Spleen (tissue), 7 donors: Measurements from ENCODE around the gene AHCYL2.

ENCODE experiments used
- POLR2A ChIP-seq, 3 donors: fragments of 450-650 bp; IDR thresholded peaks; one replicate each; pipeline ENCODE4 v1.5.1; 2017; ENCODE audit warnings: antibody characterized with exemption in 3 of 3, mild to moderate bottlenecking in 1 of 3
- POLR2AphosphoS5 ChIP-seq, 3 donors: sonication (generic); formaldehyde crosslinking; IDR thresholded peaks; one replicate each; pipeline ENCODE4 v1.5.1; 2017; ENCODE audit warnings: antibody characterized with exemption in 3 of 3
- TF ChIP-seq, protein P1 (sequence below), 11 experiments: fragments of 200-600 bp in 7 of 11; fragments of 450-650 bp in 4 of 11; sonication (generic) in 4 of 11; IDR thresholded peaks in 8 of 11; conservative IDR thresholded peaks in 3 of 11; 1 replicate in 7 of 11; 2 replicates in 4 of 11; pipeline versions ENCODE4 v1.4.0 to v1.8.0; 2016 to 2021; ENCODE audit warnings: antibody characterized with exemption in 11 of 11, inconsistent platforms in 4 of 11, mild to moderate bottlenecking in 1 of 11
- donor health status: DM: no; HTN: no; CAD: no; lungs with moderate emphysema.
- donor health status: DM: no; HTN: no; CAD: no.
- donor health status: DM: no; HTN: no; CAD: no.

DNA sequence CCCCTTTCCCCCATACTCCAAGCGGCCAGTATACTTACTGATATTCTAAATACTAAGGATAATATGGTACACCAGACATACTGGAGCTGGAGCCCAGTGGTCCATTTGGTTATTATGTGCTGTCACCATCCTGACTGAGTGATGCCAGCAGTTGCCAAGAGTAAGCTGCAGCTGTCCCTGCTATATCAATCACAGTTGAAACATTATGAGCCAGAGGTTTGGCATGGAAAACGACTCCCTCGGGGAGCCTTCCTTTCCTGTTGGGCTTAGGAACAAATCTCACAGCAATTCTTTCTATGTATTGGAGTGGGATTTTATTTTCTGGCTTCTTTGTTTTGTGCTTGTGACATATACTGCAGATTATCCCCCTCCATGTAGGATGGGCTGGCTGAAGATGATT is 242.0 kb downstream of the AHCYL2 start:
- TF ChIP-seq, protein P1, sequence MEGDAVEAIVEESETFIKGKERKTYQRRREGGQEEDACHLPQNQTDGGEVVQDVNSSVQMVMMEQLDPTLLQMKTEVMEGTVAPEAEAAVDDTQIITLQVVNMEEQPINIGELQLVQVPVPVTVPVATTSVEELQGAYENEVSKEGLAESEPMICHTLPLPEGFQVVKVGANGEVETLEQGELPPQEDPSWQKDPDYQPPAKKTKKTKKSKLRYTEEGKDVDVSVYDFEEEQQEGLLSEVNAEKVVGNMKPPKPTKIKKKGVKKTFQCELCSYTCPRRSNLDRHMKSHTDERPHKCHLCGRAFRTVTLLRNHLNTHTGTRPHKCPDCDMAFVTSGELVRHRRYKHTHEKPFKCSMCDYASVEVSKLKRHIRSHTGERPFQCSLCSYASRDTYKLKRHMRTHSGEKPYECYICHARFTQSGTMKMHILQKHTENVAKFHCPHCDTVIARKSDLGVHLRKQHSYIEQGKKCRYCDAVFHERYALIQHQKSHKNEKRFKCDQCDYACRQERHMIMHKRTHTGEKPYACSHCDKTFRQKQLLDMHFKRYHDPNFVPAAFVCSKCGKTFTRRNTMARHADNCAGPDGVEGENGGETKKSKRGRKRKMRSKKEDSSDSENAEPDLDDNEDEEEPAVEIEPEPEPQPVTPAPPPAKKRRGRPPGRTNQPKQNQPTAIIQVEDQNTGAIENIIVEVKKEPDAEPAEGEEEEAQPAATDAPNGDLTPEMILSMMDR (IDR thresholded peaks at IDR 0.05 in 8 of 11, conservative IDR thresholded peaks at IDR 0.05 in 3 of 11), result no peak
- TF ChIP-seq POLR2A (IDR thresholded peaks at IDR 0.05), result no peak
- no peak for TF ChIP-seq POLR2AphosphoS5 (IDR thresholded peaks at IDR 0.05)
